Vagina (tissue), 2 donors: ENCODE data around the gene PNMT. TPM values are rescaled to one million over a fixed set of nuclear protein-coding genes. Genes with fewer than 3 reads are reported as not detected.

Experiments used
- DNase-seq, 2 donors: peaks; one replicate each; pipeline ENCODE4 v3.0.0-alpha.2; 2017; ENCODE audit errors: extremely low spot score in 2 of 2
- H3K27ac ChIP-seq: fragments of 200-600 bp; sonication (generic); one replicate; pipeline ENCODE4 v1.5.1; 2019
- H3K27me3 ChIP-seq: fragments of 200-600 bp; sonication (generic); one replicate; pipeline ENCODE4 v1.5.1; 2019
- H3K36me3 ChIP-seq, 2 donors: fragments of 200-600 bp; sonication (generic); one replicate each; pipeline ENCODE4 v1.5.1; 2017 to 2019
- H3K4me1 ChIP-seq: fragments of 200-600 bp; sonication (generic); one replicate; pipeline ENCODE4 v1.5.1; 2019
- H3K4me3 ChIP-seq, 2 donors: fragments of 200-600 bp; sonication (generic); 1 replicate in 1 of 2; 2 replicates in 1 of 2; pipeline ENCODE4 v1.5.1; 2016 to 2019
- H3K9me3 ChIP-seq: fragments of 200-600 bp; sonication (generic); one replicate; pipeline ENCODE4 v1.5.1; 2019
- POLR2A ChIP-seq, 2 donors: fragments of 450-650 bp; IDR thresholded peaks; one replicate each; pipeline ENCODE4 v1.6.1; 2017; ENCODE audit warnings: antibody characterized with exemption in 2 of 2, mild to moderate bottlenecking in 2 of 2, moderate library complexity in 2 of 2
- POLR2AphosphoS5 ChIP-seq, 2 donors: sonication (generic); formaldehyde crosslinking; IDR thresholded peaks; one replicate each; pipeline ENCODE4 v1.9.0; 2017; ENCODE audit warnings: antibody characterized with exemption in 2 of 2, mild to moderate bottlenecking in 2 of 2, low read depth in 1 of 2; ENCODE audit not compliant: insufficient read depth in 1 of 2
- intact Hi-C: fragments of 100-400 bp; cut with DNase I; formaldehyde crosslinking; loops from one replicate; pipeline ENCODE4 v1.15.1; 2023
- total RNA-seq: library from RNA; depleted of rRNA; stranded (reverse); fragments of >200 nt; gene quantifications from one replicate; pipeline ENCODE4 v1.2.3, GENCODE V29; 2016
- TF ChIP-seq, protein P1 (sequence below), 3 experiments: fragments of 450-650 bp in 2 of 3; fragments of 200-600 bp in 1 of 3; sonication (generic) in 1 of 3; IDR thresholded peaks; one replicate each; pipeline ENCODE4 v1.5.1; 2017 to 2019; ENCODE audit warnings: antibody characterized with exemption in 3 of 3, mild to moderate bottlenecking in 2 of 3, moderate library complexity in 2 of 3

Gene PNMT
- total RNA-seq, 1 donor from 2014 or later, result 5.6 TPM

DNA sequence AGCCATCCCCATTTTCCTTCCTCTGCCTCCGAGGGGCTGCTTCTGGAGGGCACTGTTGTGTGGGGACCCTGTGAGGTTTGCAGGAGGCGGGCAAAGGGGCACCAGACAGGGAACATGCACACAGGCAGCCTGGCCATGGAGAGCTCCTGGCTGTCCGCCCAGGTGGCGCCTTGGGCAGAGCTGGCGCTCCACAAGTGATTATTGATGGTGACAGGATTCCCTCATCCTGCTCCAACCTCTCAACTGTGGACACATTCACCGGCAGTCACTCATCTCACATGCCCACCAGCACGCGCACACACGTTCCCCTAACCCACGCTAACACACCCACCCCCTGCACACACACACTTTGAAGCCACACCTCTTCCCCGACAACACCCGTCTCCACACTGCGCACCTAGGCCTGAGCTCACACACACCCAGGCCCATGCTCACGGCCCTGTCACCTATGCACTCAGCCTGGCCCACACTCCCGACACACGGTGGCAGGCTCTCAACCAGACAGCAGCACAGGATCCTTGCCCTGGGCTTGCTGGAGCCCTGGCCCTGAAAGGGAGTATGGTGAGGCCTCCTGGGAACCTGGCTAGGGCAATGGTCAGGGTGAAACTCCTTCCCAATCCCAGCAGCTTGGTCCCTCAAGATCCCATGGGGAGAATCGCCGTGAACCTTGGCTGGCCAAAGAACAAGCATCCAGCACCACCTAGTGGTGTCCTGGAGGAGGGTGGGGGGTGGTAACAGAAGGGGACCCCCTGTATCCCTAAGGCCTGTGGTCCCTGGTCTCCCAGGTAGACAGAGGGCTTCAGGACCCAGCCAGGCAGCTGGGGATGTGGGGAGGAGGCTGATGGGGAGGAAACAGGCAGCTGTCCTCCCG lies 3.6 kb downstream of the PNMT start:
- DNase-seq, result no peak
- Histone ChIP-seq H3K9me3 (no peaks in the 10 kb centered on the region), H3K27ac (no peak overlapping the region), H3K27me3 (no peaks in the 10 kb centered on the region), H3K36me3 (peaks cover 0 to 2% of the 10 kb centered on the region in 2 donors), H3K4me3 (no peak overlapping the region), H3K4me1 (peaks cover 57% of the 10 kb centered on the region)
- intact Hi-C loops, result no loop called here
- TF ChIP-seq, protein P1, sequence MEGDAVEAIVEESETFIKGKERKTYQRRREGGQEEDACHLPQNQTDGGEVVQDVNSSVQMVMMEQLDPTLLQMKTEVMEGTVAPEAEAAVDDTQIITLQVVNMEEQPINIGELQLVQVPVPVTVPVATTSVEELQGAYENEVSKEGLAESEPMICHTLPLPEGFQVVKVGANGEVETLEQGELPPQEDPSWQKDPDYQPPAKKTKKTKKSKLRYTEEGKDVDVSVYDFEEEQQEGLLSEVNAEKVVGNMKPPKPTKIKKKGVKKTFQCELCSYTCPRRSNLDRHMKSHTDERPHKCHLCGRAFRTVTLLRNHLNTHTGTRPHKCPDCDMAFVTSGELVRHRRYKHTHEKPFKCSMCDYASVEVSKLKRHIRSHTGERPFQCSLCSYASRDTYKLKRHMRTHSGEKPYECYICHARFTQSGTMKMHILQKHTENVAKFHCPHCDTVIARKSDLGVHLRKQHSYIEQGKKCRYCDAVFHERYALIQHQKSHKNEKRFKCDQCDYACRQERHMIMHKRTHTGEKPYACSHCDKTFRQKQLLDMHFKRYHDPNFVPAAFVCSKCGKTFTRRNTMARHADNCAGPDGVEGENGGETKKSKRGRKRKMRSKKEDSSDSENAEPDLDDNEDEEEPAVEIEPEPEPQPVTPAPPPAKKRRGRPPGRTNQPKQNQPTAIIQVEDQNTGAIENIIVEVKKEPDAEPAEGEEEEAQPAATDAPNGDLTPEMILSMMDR (IDR thresholded peaks at IDR 0.05), result peak in 2 of 3 experiments; percentile 25 to 35
- no peak for TF ChIP-seq POLR2AphosphoS5 (IDR thresholded peaks at IDR 0.05; ENCODE audit: insufficient read depth in 1 of 2, low read depth in 1 of 2)

DNA sequence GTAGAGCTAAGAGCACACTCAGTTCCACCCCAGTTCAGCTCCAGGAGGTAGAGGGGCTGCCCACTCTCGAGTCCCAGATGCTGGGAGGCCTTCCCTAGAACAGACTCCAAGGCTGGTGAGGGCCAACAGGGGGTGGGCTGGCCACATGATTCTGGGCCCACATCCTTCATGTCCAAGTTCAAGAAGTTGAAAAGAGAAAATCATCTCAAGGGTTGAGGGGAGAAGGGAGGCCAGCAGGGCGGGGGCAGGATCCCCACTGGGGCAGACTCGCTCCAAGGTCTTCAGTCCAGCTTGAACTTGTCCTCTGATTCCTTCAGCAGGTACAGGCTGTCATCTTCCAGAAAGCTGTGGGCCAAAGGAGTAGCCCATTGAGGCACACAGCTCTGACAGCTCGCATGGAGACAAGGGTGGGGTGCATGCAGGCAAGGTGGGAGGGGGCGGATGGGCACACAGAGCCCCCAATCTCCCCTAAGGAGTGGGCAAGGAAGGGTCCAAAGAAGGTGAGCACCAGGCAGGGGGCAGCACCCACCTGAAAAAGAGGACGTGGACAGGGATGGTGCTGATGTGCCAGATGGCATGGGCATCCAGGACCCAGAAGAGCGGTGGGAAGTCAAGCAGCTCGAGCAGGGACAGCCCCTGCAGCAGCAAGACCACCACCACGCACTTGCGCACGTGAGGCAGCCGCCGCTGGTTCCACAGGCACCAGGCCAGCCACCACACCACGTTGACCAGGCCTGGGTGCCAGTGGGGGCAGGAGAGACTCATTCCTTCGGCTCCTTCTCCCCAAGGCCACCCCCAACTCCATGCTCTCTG lies 4.5 kb downstream of the PNMT start:
- DNase-seq, result no peak
- Histone ChIP-seq H3K36me3 (peaks cover 0 to 4% of the 10 kb centered on the region in 2 donors), H3K9me3 (no peaks in the 10 kb centered on the region), H3K27me3 (no peaks in the 10 kb centered on the region), H3K4me1 (peaks cover 51% of the 10 kb centered on the region), H3K4me3 (no peak overlapping the region), H3K27ac (no peak overlapping the region)
- intact Hi-C loops, result no loop called here
- no peak for TF ChIP-seq POLR2AphosphoS5 (IDR thresholded peaks at IDR 0.05; ENCODE audit: insufficient read depth in 1 of 2, low read depth in 1 of 2)
- TF ChIP-seq, protein P1 (IDR thresholded peaks at IDR 0.05), result no peak
- no peak for TF ChIP-seq POLR2A (IDR thresholded peaks at IDR 0.05)

DNA sequence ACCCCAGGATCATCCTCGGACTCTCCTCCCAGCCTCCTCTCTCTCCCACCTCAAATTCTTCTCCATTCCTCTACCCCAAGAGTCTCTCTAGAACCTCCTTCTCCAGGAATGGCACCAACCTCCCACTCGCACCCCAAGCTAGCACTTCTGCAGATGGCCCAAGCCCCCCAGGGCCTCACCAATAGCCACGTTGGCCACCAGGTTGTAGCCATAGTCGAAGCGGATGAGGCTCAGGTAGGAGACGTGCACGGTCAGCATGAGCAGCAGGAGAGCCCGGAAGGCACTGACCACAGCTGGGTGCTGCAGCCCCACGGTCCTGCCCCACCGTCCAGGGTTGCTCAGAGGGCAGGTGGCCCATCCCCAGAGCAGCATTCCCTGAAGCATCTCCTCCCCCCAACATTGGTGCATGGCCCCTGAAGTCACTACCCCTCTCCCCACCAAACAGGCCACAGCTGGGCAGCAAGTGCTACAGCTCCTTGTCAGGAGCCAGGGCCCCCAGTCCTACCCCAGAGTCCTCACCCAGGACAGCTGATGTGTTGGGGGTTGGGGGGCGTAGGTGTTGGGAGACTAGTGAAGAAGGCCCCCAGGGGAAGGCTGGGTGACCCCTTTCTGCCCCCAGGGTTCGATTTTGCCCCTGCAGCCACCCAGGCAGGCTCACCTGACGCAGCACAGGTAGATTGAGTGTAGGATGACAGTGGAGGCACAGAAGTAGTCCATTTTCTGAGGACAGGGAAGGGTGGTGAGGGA lies 5.3 kb downstream of the PNMT start:
- no peak overlapping the region for H3K27ac ChIP-seq
- H3K4me3 ChIP-seq, result no peak overlapping the region
- peaks cover 43% of the 10 kb centered on the region for H3K4me1 ChIP-seq
- H3K36me3 ChIP-seq, result peaks cover 0 to 4% of the 10 kb centered on the region in 2 donors
- no peaks in the 10 kb centered on the region for H3K27me3 ChIP-seq
- DNase-seq, result no peak
- intact Hi-C loops, result no loop called here
- H3K9me3 ChIP-seq, result no peaks in the 10 kb centered on the region
- TF ChIP-seq, protein P1 (IDR thresholded peaks at IDR 0.05), result no peak
- TF ChIP-seq POLR2AphosphoS5 (IDR thresholded peaks at IDR 0.05; ENCODE audit: insufficient read depth in 1 of 2, low read depth in 1 of 2), result no peak
- TF ChIP-seq POLR2A (IDR thresholded peaks at IDR 0.05), result no peak

DNA sequence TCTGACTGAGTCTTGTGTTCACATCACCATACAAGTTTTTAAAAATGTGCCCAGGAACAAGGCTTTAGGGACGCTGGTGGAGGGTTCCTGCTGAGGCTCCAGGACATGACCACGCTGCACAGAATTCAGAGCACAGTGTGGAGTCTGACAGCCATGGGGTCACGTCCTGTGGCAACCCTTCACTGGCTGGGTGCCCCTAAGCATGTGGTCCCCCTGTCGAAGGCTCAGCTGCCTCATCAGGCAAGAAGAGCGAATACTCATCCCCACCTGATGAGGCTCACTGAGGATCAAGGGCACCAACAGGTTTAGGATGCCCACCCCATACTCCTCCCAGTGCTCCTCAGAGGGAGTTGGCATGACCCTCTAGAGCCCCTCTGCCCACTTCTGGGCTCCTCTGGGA lies 5.9 kb downstream of the PNMT start:
- Histone ChIP-seq H3K9me3 (no peaks in the 10 kb centered on the region), H3K4me1 (peaks cover 38% of the 10 kb centered on the region), H3K4me3 (no peak overlapping the region), H3K36me3 (peaks cover 0 to 4% of the 10 kb centered on the region in 2 donors), H3K27me3 (no peaks in the 10 kb centered on the region), H3K27ac (no peak overlapping the region)
- TF ChIP-seq POLR2AphosphoS5 (IDR thresholded peaks at IDR 0.05; ENCODE audit: insufficient read depth in 1 of 2, low read depth in 1 of 2), result no peak
- intact Hi-C loops, result no loop called here
- no peak for DNase-seq

DNA sequence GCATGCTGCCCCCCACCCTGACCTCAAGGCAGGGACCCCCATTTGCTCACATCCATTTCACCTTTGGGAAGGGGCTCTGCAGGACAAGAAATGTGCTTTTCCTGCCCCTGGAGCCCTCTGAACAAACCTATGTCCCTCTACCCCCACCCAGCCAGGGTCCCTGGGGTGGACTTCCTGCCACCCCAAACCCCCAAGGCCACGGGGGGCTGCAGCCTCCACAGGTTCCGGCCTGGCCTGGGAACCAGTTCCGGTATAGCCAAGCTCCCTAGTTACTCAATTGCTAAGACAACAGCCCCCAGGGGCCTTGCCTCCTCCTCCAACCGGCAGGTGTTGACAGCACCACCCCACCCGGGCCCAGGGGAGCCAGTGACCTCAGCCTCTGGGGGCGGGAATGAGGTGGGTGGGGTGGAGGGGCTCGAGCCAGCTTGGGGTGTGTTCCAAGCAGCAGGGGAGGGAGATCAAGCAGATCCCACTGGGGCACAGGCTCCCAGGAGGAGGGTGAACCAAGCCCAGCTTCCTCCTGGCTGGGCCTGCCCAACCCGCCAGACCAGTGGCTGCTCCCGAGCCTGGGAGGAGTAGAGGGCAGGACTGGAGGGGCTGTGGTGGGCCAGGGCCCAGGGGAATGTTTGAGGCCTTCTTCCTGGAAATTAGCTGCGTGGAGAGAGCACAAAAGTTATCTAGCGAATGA lies 6.6 kb downstream of the PNMT start:
- TF ChIP-seq, protein P1 (IDR thresholded peaks at IDR 0.05), result no peak
- no peak for TF ChIP-seq POLR2A (IDR thresholded peaks at IDR 0.05)
- no peak for TF ChIP-seq POLR2AphosphoS5 (IDR thresholded peaks at IDR 0.05; ENCODE audit: insufficient read depth in 1 of 2, low read depth in 1 of 2)
- intact Hi-C loops, result no loop called here
- Histone ChIP-seq H3K27me3 (no peaks in the 10 kb centered on the region), H3K9me3 (no peaks in the 10 kb centered on the region), H3K36me3 (peaks cover 0 to 4% of the 10 kb centered on the region in 2 donors), H3K27ac (no peak overlapping the region), H3K4me1 (peaks cover 38% of the 10 kb centered on the region), H3K4me3 (no peak overlapping the region)
- DNase-seq, result no peak
